Inflammatory macrophage treated with lipopolysaccharide for 1 hour (primary cell): ENCODE results near the gene SLC25A13.
"Not testable (repeated sequence)": the region's sequence is repeated elsewhere in the genome, so short reads cannot be mapped to it uniquely, and the experiment has no call there.

Experiments
- DNase-seq, 2 donors: peaks; one replicate each; pipeline ENCODE4 v3.0.0-alpha.2; 2020 to 2022

Gene SLC25A13

DNA sequence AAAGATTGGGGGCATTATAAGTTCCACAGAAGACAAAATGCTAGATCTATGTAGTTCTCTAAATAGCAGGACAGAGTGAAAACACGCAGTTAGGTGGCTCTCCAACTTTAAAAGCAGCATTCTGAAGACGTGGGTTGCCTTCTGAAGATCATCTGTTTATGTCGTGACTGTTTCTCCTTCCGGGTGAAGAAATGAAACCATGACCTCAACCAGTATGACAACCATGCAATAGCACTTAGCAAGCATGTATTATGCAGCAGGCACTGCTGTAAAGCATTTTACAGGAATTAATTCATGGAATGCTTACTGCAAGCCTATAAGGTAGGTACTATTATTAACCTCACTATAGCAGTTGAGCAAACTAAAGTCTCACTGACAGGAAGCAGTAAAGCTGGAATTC, 125.2 kb downstream of the SLC25A13 start:
- DNase-seq: peak; percentile 1 to 50

DNA sequence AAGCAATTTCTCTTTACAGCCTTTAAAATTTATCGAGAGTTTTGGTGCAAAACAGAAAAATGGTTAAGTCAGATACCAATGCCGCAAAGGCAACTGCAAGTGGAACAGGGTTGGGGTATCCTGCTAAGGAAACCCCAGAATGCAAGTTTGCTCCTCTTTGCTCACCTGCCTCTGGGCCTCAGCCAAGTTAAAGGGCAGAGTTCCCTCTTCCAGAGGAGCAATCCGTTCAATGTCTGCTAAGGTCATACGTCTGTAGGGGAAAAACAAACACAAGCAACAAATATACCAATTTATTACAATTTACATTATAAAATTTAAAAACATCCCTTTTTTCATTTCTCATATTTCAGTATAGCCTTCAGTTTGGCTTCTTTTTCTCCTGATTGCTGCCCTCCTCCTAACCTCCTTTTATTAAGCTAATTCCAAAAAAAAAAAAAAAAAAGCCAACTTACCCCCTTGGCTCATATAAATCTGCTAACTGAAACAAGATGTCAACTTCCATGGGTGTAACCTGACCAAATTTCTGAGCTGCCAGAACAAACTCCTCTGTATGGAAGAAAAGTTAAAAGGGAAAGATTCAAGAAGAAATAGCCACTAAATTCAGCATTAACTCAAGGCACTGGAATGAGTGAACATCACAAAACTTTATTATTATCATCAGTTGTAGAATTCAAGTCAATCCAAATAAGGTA, 132.6 kb downstream of the SLC25A13 start:
- DNase-seq: no peak

GRCh38 chr7:96188591-96188991, 133.3 kb downstream of the SLC25A13 start:
- DNase-seq: no peak

- DNase-seq: no peak
Observed at GRCh38 chr7:96188174-96188581, 133.7 kb downstream of the SLC25A13 start.

DNA sequence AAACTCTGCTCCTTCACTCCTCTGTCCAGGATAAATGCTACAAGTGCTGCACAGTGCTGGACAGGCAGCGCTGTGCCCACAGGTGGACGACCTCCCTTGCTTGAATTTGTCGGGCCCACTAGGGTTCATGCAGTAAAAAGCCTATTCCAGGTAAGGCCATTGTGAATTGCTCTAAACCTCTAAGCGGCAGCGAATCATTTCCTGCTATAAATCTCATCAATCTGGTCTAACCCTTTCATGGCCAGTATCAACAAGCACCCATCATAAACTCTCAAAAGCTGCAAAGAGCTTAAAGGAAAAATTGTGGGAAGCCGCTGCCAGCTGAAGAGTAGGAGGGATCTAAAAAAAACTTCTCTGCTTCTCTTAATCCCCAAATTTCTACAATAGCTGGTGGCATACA, 134.2 kb downstream of the SLC25A13 start:
- DNase-seq: no peak

DNA sequence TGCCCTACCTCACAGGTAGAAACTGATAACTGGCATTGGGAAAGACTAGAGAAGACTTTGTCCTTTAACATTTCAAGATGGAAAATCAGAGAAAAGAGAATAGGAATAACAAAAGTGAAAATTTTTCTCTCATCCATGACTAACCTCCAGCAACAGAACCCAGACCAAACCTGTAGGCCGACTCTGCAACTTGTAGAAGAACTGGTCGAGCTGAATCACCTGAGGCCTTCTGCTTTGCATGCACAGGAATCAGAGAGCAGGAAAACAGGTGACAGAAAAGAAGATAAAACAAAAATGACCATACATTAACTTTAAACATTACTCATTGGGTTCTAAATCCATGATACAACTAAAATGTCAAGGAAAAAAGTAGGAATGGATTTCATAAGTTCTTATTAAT, 137.1 kb downstream of the SLC25A13 start:
- no peak for DNase-seq

DNA sequence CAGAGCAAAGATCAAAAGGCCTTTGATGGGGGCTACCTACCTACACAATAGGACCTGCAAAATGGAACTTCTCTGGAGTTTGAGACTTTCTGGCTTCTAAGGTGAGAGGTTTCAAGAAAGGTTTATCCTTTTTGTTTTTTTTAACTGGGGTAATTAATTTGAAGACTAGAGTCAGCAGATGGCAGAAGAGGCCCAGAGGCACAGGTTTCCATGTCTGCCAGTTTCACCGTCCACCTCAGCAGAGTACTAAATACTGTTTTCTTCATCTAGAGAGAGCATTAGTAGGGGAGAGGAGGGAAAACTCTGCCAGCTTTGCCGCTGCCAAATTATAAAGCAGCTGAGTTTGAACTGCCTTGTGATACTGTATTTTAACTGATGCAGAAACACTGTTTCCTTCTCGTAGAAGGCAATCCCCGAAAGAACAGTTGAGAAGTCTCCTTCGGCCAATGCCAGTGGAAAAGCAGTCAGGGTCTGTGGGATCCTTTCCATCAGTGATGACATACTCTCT, 138.7 kb downstream of the SLC25A13 start:
- no peak for DNase-seq

DNA sequence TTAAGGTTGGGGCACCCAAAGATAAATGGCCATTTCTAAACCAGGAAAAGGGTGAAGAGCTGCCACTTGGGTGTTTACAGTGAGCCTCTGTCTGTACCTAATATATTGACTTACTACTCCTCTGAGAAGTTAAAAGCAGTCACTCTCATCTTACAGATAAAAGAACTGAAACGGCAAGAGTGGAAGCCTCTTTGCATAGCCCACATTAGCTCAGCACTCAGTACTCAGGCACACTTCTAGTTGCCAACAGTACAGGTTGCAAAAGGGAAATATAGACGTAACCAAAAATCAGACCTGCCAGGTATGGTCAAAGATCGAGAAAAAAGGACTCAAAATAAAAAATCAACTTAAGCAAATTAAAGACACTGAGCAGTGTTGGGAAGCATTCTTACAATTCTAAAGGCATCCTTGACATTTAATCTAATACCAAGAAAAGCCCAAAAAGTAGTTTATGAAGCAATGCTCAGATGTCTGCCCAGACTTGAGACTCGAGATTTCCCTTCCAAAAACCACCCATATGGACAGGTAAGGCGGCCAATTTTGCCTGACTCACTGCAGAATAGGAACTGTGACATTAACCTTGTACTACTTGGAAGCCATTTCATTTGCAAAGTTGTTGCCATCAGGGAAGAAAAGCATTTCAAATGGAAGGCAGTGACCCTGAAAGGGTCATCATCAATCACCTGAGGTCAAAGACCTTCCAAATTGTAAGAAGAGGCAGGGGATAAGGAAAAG, 139.3 kb downstream of the SLC25A13 start:
- DNase-seq: no peak

- no peak for DNase-seq
Observed at GRCh38 chr7:96181174-96181573, 140.7 kb downstream of the SLC25A13 start.

DNA sequence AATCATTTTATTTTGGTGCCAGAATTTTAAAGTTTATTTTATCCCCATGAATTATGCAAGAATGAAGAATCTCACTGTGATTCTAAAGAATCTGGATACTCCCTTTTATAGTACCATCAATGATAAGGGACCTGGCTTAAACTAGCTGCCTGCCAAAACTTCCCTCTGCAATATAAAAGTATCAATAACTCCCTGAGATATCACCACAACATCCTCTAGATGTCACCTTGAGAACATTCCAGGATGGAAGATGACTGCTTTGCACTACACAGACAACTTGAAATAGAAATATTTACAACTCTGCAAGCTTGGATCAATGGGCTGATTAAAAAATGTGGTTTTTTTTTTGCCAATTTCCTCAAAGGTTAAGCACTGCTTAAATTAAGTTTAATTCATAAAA, 142.1 kb downstream of the SLC25A13 start:
- DNase-seq: no peak

GRCh38 chr7:96179341-96179740, 142.6 kb downstream of the SLC25A13 start:
- DNase-seq: no peak

GRCh38 chr7:96178581-96178980, 143.3 kb downstream of the SLC25A13 start:
- no peak for DNase-seq

DNA sequence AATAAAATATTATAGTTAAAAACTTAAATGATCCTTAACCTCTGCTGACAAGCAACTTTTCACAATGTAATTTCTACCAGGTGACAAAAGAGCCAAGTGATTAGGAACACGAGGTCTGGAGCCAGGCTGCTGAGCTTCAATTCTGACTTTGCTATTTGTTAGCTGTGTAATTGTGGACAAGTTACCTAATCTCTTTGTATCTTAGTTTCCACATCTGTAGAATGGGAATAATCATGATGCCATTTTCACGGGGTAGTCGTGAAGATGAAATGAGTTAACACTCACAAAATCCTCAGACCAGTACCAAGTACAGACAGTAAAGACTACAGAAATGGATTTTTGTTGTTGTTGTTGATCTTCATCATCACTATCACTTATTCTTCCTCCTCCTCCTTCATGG, 144.5 kb downstream of the SLC25A13 start:
- no peak for DNase-seq

DNA sequence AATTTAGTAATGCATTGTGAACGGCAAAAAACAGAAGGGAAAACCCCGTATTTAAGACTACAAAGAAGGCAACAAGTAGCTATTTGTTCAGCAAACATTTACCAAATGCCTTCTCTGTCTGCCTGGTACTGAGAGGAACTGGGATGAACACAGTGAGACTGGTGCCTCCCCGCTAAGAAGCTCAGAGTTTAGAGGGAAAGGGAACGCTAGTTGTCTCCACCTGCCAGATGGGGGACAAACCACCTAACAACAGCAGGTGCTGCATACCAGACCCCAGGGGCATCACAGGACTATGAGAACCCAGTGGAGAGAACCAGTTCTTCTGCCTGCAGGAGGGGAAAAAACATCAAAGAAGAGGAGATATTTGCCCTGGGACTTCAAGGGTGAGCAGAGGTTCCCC, 147.1 kb downstream of the SLC25A13 start:
- no peak for DNase-seq

DNA sequence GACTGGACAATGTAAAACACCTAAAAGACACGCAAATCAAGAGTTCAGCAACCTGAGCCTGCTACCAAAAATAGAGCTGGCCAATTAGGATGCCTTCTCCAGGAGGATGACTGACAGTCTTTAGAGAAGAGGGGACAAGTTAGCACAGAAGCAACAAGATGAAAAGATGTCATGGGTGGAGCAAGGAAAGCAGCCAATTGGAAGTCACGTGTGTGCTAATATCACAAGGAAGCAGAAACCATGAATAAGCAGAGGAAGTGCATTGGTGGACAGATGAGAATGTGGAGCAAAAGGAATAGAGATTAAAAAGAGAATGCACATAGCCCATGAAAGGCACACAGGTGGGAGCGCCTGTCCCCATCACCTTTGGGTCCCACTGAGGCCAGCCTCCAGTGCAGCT, 148.1 kb downstream of the SLC25A13 start:
- no peak for DNase-seq

GRCh38 chr7:96169439-96169838, 152.5 kb downstream of the SLC25A13 start:
- DNase-seq: no peak

DNA sequence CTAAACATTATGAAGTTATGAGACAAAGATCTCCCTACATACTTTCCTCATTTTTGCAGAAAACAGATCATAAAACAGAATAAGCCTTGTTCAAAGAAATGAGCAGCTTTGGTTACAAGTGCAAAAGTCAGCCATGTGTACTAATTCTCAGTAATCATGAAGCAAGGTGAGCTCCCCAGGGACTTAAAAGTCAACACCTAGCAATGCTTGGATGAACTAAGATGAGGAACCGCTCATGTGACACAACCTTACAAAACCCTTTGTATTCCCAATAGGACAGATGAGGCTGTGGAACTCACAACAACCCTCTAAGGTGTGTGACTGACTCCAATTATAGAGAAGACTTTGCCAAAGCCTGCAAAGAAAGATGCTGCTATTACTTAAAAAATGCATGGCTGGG, 154.5 kb downstream of the SLC25A13 start:
- DNase-seq: no peak

- no peak for DNase-seq
Observed at GRCh38 chr7:96161897-96162296, 160.0 kb downstream of the SLC25A13 start.

DNA sequence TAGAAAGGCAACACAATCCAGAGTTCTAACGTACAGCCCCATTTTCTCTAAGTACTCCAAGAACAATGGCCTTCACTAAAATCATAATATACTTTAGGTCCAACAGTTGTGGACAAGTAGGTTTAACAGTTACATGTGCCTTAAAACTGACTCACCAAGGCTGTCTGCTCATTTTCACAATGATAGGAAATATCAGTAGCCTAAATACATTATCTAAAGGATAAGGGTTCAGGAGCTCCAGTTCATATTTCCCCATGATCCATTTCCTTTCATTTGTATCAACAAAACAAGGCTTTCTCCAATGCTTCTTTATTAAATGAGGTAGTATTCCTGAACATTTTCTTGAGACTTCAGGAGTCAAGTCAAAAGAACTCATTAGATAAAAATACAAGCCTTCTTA, 164.0 kb downstream of the SLC25A13 start:
- DNase-seq: no peak

- DNase-seq: not testable (repeated sequence)
Observed at GRCh38 chr7:96154506-96154905, 167.4 kb downstream of the SLC25A13 start.

DNA sequence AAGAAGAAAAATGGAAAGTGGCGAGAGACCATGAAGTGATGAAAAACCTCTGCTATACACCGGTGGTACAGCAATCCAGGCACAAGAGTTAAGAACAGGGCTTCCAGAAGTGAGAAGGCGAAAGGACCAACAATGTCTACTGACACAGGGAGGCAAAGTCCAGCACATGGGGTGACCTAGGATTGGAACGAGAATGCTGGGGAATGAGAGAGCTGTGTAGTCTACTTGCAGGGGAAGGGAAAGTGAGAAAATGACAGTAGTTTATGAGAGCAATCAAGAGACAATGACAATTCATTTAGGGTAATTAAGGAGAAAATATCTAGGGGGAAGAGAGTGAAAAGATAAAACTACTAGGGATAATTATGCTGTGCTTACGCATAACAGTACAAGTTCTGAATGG, 169.2 kb downstream of the SLC25A13 start:
- DNase-seq: no peak

GRCh38 chr7:96151889-96152288, 170.0 kb downstream of the SLC25A13 start:
- no peak for DNase-seq

DNA sequence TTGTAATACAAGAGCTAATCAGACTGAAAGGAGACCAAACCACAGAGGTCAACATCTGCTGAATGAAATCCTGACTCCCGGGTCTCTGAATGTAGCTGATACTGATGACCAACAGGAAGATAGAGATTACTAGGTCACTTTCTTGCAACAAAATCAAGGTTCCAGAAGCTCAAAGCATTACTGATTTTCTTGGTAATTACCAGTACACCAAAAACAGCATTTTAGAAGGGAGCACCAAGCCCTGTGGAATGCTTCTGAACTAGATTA, 177.7 kb downstream of the SLC25A13 start:
- DNase-seq: no peak

GRCh38 chr7:96143495-96144259, 178.2 kb downstream of the SLC25A13 start:
- no peak for DNase-seq
